Measurements from ENCODE around the gene URB2. TPM values are rescaled to one million over a fixed set of nuclear protein-coding genes. Genes with fewer than 3 reads are reported as not detected.

Gene URB2
- total RNA-seq, 4 donors from 2014 or later: 5.7 to 7.7 (median 6.3) TPM

- TF ChIP-seq POLR2A (IDR thresholded peaks at IDR 0.05) (no peak), CTCF (IDR thresholded peaks at IDR 0.05) (no peak)
- intact Hi-C loops (cut with DNase I; ENCODE audit: low total_unique reads): no loop called here
- peak overlapping the region; percentile 71 for H3K4me3 ChIP-seq (ENCODE audit: low read depth, poor library complexity, severe bottlenecking)
- no peak for DNase-seq (ENCODE audit: low spot score in 2 of 2)
- WGBS, 2 donors: 42 to 43% methylated on average over 9 of the region's 9 CpGs
Measured at GRCh38 chr1:229624521-229625070, 1.5 kb upstream of the URB2 start.

DNA sequence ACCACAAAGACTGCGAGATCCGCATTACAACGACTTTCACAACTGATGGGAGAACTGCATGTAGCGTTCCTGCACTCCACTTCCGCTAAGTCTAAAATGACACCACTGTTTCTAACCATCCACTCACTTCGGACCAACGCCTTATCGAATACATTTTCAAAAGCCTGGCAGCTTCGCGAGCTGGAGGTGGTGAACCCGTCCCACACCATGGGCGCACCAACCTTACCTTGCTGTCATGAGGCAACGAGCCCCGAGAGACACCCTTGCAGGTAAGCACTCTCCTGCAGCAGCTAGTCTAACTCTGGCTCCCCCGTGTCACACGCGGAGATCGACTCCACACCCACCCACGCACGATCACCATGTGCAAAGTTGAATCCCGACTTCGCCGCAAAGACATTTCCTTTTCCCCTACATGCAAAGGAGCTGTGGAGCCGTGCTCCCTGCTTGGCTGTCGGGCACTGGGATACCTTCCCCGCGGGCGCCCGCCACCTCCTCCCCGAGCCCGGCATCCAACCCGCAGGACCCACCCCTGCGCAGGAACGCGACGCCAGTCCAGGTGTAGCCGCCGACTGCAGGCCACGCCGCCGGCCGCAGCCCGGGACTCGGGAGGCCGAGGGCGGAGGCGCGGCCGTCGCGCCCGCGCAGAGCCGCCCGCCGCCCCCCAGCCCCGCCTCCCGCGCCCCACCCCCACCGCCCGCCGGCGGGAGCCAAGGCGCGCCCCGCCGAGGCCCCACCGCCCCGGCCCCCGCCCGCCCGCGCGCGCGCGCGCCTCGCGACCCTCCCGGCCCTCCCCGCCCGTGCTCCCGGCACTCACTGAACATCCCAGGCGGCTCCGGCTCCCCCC is 754 bp upstream of the URB2 start:
- WGBS, 2 donors: 0% methylated on average over 32 to 51 of the region's 86 CpGs
- no peak for TF ChIP-seq POLR2A (IDR thresholded peaks at IDR 0.05)
- TF ChIP-seq CTCF (IDR thresholded peaks at IDR 0.05): no peak
- H3K4me3 ChIP-seq (ENCODE audit: low read depth, poor library complexity, severe bottlenecking): peak overlapping the region; percentile 92
- DNase-seq (ENCODE audit: low spot score in 2 of 2): peak; percentile 24 to 88
- intact Hi-C loops (cut with DNase I; ENCODE audit: low total_unique reads): no loop called here

- intact Hi-C loops (cut with DNase I; ENCODE audit: low total_unique reads): no loop called here
- no peak for DNase-seq (ENCODE audit: low spot score in 2 of 2)
- no peak overlapping the region for H3K4me3 ChIP-seq (ENCODE audit: low read depth, poor library complexity, severe bottlenecking)
- TF ChIP-seq CTCF (IDR thresholded peaks at IDR 0.05) (no peak), POLR2A (IDR thresholded peaks at IDR 0.05) (no peak)
- 6 to 8% methylated on average over 4 of the region's 4 CpGs for WGBS, 2 donors
Measured at GRCh38 chr1:229627003-229627402, 956 bp downstream of the URB2 start.

DNA sequence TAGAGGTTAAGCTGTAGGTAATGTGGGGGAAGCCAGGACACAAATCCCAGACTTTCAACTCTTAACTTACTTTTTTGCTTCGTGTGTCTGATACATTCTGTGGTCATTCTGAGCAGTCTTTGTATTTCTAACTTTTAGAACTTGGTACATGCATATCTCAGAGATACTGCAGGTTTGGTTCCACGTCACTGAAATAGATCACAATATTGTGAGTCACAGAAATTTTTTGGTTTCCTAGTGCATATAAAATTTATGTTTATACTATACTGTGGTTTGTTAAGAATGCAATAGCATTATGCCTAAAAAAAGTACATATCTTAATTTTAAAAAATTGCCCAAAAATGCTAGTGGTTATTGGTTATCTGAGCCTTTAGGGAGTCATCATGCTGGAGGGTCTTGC is 3.2 kb downstream of the URB2 start:
- no peak overlapping the region for H3K4me3 ChIP-seq (ENCODE audit: low read depth, poor library complexity, severe bottlenecking)
- intact Hi-C loops (cut with DNase I; ENCODE audit: low total_unique reads): no loop called here
- no peak for DNase-seq (ENCODE audit: low spot score in 2 of 2)
- TF ChIP-seq POLR2A (IDR thresholded peaks at IDR 0.05) (no peak), CTCF (IDR thresholded peaks at IDR 0.05) (no peak)
- 89% methylated on average over 2 of the region's 2 CpGs for whole genome bisulfite sequencing, 2 donors

- intact Hi-C loops (cut with DNase I; ENCODE audit: low total_unique reads): no loop called here
- WGBS, 2 donors: 78 to 80% methylated on average over 3 of the region's 3 CpGs
- H3K4me3 ChIP-seq (ENCODE audit: low read depth, poor library complexity, severe bottlenecking): no peak overlapping the region
- DNase-seq (ENCODE audit: low spot score in 2 of 2): no peak
- TF ChIP-seq CTCF (IDR thresholded peaks at IDR 0.05) (no peak), POLR2A (IDR thresholded peaks at IDR 0.05) (no peak)
Measured at GRCh38 chr1:229631148-229631547, 5.1 kb downstream of the URB2 start.
